Umbilical cord (tissue), 2 donors: ENCODE results near the gene PADI2. TPM values are rescaled to one million over a fixed set of nuclear protein-coding genes. Genes with fewer than 3 reads are reported as not detected.

Source experiments
- DNase-seq: peaks from one replicate; pipeline ENCODE4 v3.0.0-alpha.2; 2015; ENCODE audit warnings: low spot score
- total RNA-seq: library from RNA; depleted of rRNA; stranded (reverse); fragments of >200 nt; gene quantifications from one replicate; pipeline ENCODE4 v1.2.3, GENCODE V29; 2014; ENCODE audit warnings: low replicate concordance; ENCODE audit not compliant: insufficient read depth

Gene PADI2
- total RNA-seq, 1 donor from 2014 or later, result 8.4 TPM

- DNase-seq, result peak; percentile 74
These were observed 59.6 kb downstream of the PADI2 start for GRCh38 chr1:17059391-17060305.

- peak; percentile 53 for DNase-seq
These were observed 62.7 kb downstream of the PADI2 start for GRCh38 chr1:17056551-17056950.

- no peak for DNase-seq
These were observed 63.5 kb downstream of the PADI2 start for GRCh38 chr1:17055801-17056200.

- DNase-seq, result peak; percentile 99
These were observed 65.4 kb downstream of the PADI2 start, which contains the start of gene SDHB for GRCh38 chr1:17053685-17054410. Gene SDHB, minus strand, starts transcription at chr1:17054032. Its CDS starts 13 bp downstream, at chr1:17054019.

- DNase-seq, result no peak
These were observed 66.1 kb downstream of the PADI2 start for GRCh38 chr1:17053086-17053684.

GRCh38 chr1:17052641-17053040, 66.6 kb downstream of the PADI2 start:
- no peak for DNase-seq

- no peak for DNase-seq
These were observed 67.2 kb downstream of the PADI2 start for GRCh38 chr1:17052038-17052437.

- no peak for DNase-seq
These were observed 71.3 kb downstream of the PADI2 start for GRCh38 chr1:17047924-17048323.

- no peak for DNase-seq
These were observed 73.0 kb downstream of the PADI2 start for GRCh38 chr1:17046334-17046657.

- DNase-seq, result peak; percentile 70
These were observed 73.5 kb downstream of the PADI2 start for GRCh38 chr1:17045634-17046333.

GRCh38 chr1:17045150-17045549, 74.1 kb downstream of the PADI2 start:
- peak; percentile 26 for DNase-seq

GRCh38 chr1:17043676-17044075, 75.6 kb downstream of the PADI2 start:
- DNase-seq, result no peak

- DNase-seq, result no peak
These were observed 79.1 kb downstream of the PADI2 start for GRCh38 chr1:17040135-17040534.

GRCh38 chr1:17039522-17039921, 79.7 kb downstream of the PADI2 start:
- no peak for DNase-seq

- no peak for DNase-seq
These were observed 85.8 kb downstream of the PADI2 start for GRCh38 chr1:17033481-17033880.

GRCh38 chr1:17032741-17033140, 86.5 kb downstream of the PADI2 start:
- no peak for DNase-seq

GRCh38 chr1:17031436-17031835, 87.8 kb downstream of the PADI2 start:
- no peak for DNase-seq

GRCh38 chr1:17030206-17030605, 89.0 kb downstream of the PADI2 start:
- no peak for DNase-seq

- DNase-seq, result no peak
These were observed 90.5 kb downstream of the PADI2 start for GRCh38 chr1:17028662-17029188.

- DNase-seq, result no peak
These were observed 91.4 kb downstream of the PADI2 start for GRCh38 chr1:17027900-17028299.

- DNase-seq, result no peak
These were observed 91.8 kb downstream of the PADI2 start for GRCh38 chr1:17027403-17027802.

GRCh38 chr1:17024721-17025120, 94.5 kb downstream of the PADI2 start:
- no peak for DNase-seq
